H9 (cell line): ENCODE measurements around the gene RPL26. TPM values are rescaled to one million over a fixed set of nuclear protein-coding genes. Genes with fewer than 3 reads are reported as not detected.

Experiments
- DNase-seq: peaks from one replicate; pipeline ENCODE4 v3.0.0-alpha.2; 2017
- H2AFZ ChIP-seq: one replicate; pipeline ENCODE4 v1.6.1; 2013; ENCODE audit warnings: mild to moderate bottlenecking, low read length, control low read depth, moderate library complexity
- H2AK5ac ChIP-seq: 2 replicates; pipeline ENCODE4 v1.6.1; 2013; ENCODE audit warnings: low read length, control low read depth, mixed read lengths; ENCODE audit not compliant: insufficient read length
- H2BK120ac ChIP-seq: one replicate; pipeline ENCODE4 v1.6.1; 2013; ENCODE audit warnings: low read depth, mild to moderate bottlenecking, low read length, control low read depth, inconsistent platforms; ENCODE audit not compliant: poor library complexity, severe bottlenecking
- H2BK12ac ChIP-seq: 2 replicates; pipeline ENCODE4 v1.6.1; 2013; ENCODE audit warnings: low read length, control low read depth, mixed read lengths, low read depth; ENCODE audit not compliant: insufficient read length
- H2BK15ac ChIP-seq: 2 replicates; pipeline ENCODE4 v1.6.1; 2013; ENCODE audit warnings: low read depth, low read length, control low read depth
- H2BK20ac ChIP-seq: one replicate; pipeline ENCODE4 v1.6.1; 2013; ENCODE audit warnings: low read depth, mild to moderate bottlenecking, low read length, control low read depth, inconsistent platforms; ENCODE audit not compliant: poor library complexity, severe bottlenecking
- H2BK5ac ChIP-seq: 2 replicates; pipeline ENCODE4 v1.6.1; 2013; ENCODE audit warnings: low read length, control low read depth, mixed read lengths; ENCODE audit not compliant: insufficient read length
- H3K14ac ChIP-seq: 2 replicates; pipeline ENCODE4 v1.6.1; 2013; ENCODE audit warnings: low read length, control low read depth; ENCODE audit not compliant: insufficient read depth
- H3K18ac ChIP-seq: 2 replicates; pipeline ENCODE4 v1.6.1; 2013; ENCODE audit warnings: low read depth, mild to moderate bottlenecking, mixed read lengths, low read length, control low read depth; ENCODE audit not compliant: insufficient read length
- H3K23ac ChIP-seq: 2 replicates; pipeline ENCODE4 v1.6.1; 2013; ENCODE audit warnings: low read length, control low read depth, mixed read lengths, low read depth; ENCODE audit not compliant: insufficient read length
- H3K23me2 ChIP-seq: 2 replicates; pipeline ENCODE4 v1.6.1; 2013; ENCODE audit warnings: low read depth, mild to moderate bottlenecking, mixed read lengths, low read length, control low read depth; ENCODE audit not compliant: insufficient read length, poor library complexity, severe bottlenecking
- H3K27ac ChIP-seq: 2 replicates; pipeline ENCODE4 v1.5.1; 2013; ENCODE audit warnings: low read length, control low read depth, mixed read lengths, low read depth; ENCODE audit not compliant: insufficient read length
- H3K27me3 ChIP-seq: 2 replicates; pipeline ENCODE4 v1.6.1; 2013; ENCODE audit warnings: low read length, control low read depth, inconsistent platforms; ENCODE audit not compliant: insufficient read depth
- H3K4ac ChIP-seq: 2 replicates; pipeline ENCODE4 v1.6.1; 2013; ENCODE audit warnings: low read depth, mild to moderate bottlenecking, control low read depth, inconsistent platforms, low read length, moderate library complexity
- H3K4me1 ChIP-seq: 2 replicates; pipeline ENCODE4 v1.6.1; 2013; ENCODE audit warnings: low read length, control low read depth, inconsistent platforms; ENCODE audit not compliant: insufficient read depth
- H3K4me2 ChIP-seq: 2 replicates; pipeline ENCODE4 v1.6.1; 2013; ENCODE audit warnings: low read length, control low read depth, mixed read lengths; ENCODE audit not compliant: insufficient read length, insufficient read depth
- H3K56ac ChIP-seq: 2 replicates; pipeline ENCODE4 v1.6.1; 2013; ENCODE audit warnings: low read depth, mild to moderate bottlenecking, mixed read lengths, low read length, control low read depth; ENCODE audit not compliant: insufficient read length
- H3K79me1 ChIP-seq: 2 replicates; pipeline ENCODE4 v1.6.1; 2013; ENCODE audit warnings: low read depth, mild to moderate bottlenecking, moderate library complexity, low read length, control low read depth, inconsistent platforms; ENCODE audit not compliant: insufficient read depth, poor library complexity, severe bottlenecking
- H3K79me2 ChIP-seq: 2 replicates; pipeline ENCODE4 v1.6.1; 2013; ENCODE audit warnings: low read length, control low read depth, inconsistent platforms; ENCODE audit not compliant: insufficient read depth
- H3K9ac ChIP-seq: 2 replicates; pipeline ENCODE4 v1.6.1; 2013; ENCODE audit warnings: low read length, control low read depth, mixed read lengths; ENCODE audit not compliant: insufficient read length; ENCODE audit errors: extremely low read depth
- H3K9me3 ChIP-seq: one replicate; pipeline ENCODE4 v1.6.1; 2013; ENCODE audit warnings: low read depth, low read length, inconsistent platforms; ENCODE audit not compliant: control insufficient read depth
- H3T11ph ChIP-seq: one replicate; pipeline ENCODE4 v1.6.1; 2013; ENCODE audit warnings: mild to moderate bottlenecking, low read length, control low read depth, inconsistent platforms
- H4K20me1 ChIP-seq: one replicate; pipeline ENCODE4 v1.6.1; 2013; ENCODE audit not compliant: control insufficient read depth, insufficient read length, insufficient read depth
- H4K5ac ChIP-seq: 2 replicates; pipeline ENCODE4 v1.6.1; 2013; ENCODE audit warnings: low read depth, mild to moderate bottlenecking, mixed read lengths, low read length, control low read depth; ENCODE audit not compliant: insufficient read length
- H4K8ac ChIP-seq: replicated peaks from 2 replicates; pipeline ENCODE4 v1.6.1; 2013; ENCODE audit warnings: low read length, control low read depth, mixed read lengths, low read depth; ENCODE audit not compliant: insufficient read length
- H4K91ac ChIP-seq: 2 replicates; pipeline ENCODE4 v1.6.1; 2013; ENCODE audit warnings: low read depth, mild to moderate bottlenecking, moderate library complexity, mixed read lengths, low read length, control low read depth; ENCODE audit not compliant: insufficient read length
- H3K27ac Mint-ChIP-seq, 3 experiments: 2 replicates in 2 of 3; 3 replicates in 1 of 3; pipeline ENCODE4 v1.8.0; 2020 to 2021; ENCODE audit warnings: mixed read lengths in 3 of 3, mild to moderate bottlenecking in 1 of 3, moderate library complexity in 1 of 3
- H3K27me3 Mint-ChIP-seq: 2 replicates; pipeline ENCODE4 v1.8.0; 2021; ENCODE audit warnings: low read depth, mild to moderate bottlenecking, moderate library complexity, mixed read lengths
- H3K36me3 Mint-ChIP-seq, 3 experiments: 2 replicates in 2 of 3; 3 replicates in 1 of 3; pipeline ENCODE4 v1.8.0; 2020 to 2021; ENCODE audit warnings: low read depth in 3 of 3, mixed read lengths in 3 of 3; ENCODE audit not compliant: insufficient read depth in 1 of 3
- H3K4me1 Mint-ChIP-seq, 2 experiments: 2 replicates each; pipeline ENCODE4 v1.8.0; 2020; ENCODE audit warnings: mixed read lengths in 2 of 2
- H3K4me3 Mint-ChIP-seq, 2 experiments: 2 replicates in 1 of 2; 3 replicates in 1 of 2; pipeline ENCODE4 v1.8.0; 2020 to 2021; ENCODE audit warnings: mild to moderate bottlenecking in 2 of 2, mixed read lengths in 2 of 2, moderate library complexity in 1 of 2
- H3K9me3 Mint-ChIP-seq, 2 experiments: 2 replicates in 1 of 2; 3 replicates in 1 of 2; pipeline ENCODE4 v1.8.0; 2020; ENCODE audit warnings: mild to moderate bottlenecking in 2 of 2, mixed read lengths in 2 of 2, moderate library complexity in 1 of 2
- WGBS: extraction: QIAGEN DNeasy Blood & Tissue Kit; methylation state at CpG from one replicate; pipeline ENCODE4 v1.1.7; 2013; ENCODE audit warnings: missing lambda C conversion rate, low lambda C conversion rate, mixed read lengths; ENCODE audit not compliant: insufficient read length; ENCODE audit errors: extremely low coverage; 5-methylcytosine and 5-hydroxymethylcytosine counted together
- total RNA-seq: library from RNA; stranded (reverse); gene quantifications from 2 replicates; pipeline ENCODE4 v1.2.1, GENCODE V29; 2021
- TF ChIP-seq, protein P1 (sequence below): fragments of 200-600 bp; sonication (generic); conservative IDR thresholded peaks from 3 replicates; pipeline ENCODE4 v1.8.0; 2021; ENCODE audit warnings: antibody characterized with exemption, mild to moderate bottlenecking

The RPL26 gene
- total RNA-seq, 1 experiment from 2014 or later: 2,434 TPM

DNA sequence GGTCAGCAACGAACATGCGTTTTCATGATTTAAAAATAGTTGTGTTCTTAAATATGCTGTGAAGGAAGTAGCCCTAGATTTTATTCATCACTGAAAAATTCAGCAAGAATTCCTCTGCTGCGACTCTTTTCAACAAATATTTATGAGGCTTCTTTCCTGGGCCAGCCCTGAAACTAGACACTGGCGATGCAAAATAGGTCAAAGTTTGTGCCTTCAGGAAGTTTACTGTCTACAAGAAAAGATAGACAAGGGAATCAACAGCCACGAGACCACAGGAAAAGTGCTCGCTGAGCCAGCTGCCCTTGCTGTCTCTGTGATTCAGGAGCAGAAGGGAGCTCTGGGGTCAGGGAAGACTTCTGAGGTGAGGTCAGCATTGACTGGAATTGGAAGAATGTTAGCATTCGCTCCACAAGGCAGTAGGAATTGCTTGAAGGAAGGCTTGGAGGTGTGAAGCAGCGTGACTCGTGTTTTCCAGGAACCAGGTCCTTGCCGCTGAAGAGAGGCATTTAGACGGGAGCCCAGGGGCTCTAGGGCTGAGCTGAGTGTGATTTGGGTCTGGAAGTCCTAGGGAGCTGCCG, 1.9 kb upstream of the RPL26 start:
- H3K36me3 Mint-ChIP-seq: peaks cover 32% of the 10 kb centered on the region in 3 experiments
- H2BK20ac ChIP-seq: no peak overlapping the region
- no peak overlapping the region for H3K56ac ChIP-seq
- H2AK5ac ChIP-seq: no peak overlapping the region
- peak overlapping the region; percentile 99 to 100 for H3K4me3 Mint-ChIP-seq
- no peak overlapping the region for H2BK120ac ChIP-seq
- no peak overlapping the region for H3T11ph ChIP-seq
- no peak overlapping the region for H3K9ac ChIP-seq
- H3K4ac ChIP-seq: no peak overlapping the region
- H2BK5ac ChIP-seq: no peak overlapping the region
- no peak overlapping the region for H4K8ac ChIP-seq
- DNase-seq: peak; percentile 87
- no peak overlapping the region for H2BK15ac ChIP-seq
- no peaks in the 10 kb centered on the region for H3K79me1 ChIP-seq
- H2AFZ ChIP-seq: no peak overlapping the region
- TF ChIP-seq, protein P1, sequence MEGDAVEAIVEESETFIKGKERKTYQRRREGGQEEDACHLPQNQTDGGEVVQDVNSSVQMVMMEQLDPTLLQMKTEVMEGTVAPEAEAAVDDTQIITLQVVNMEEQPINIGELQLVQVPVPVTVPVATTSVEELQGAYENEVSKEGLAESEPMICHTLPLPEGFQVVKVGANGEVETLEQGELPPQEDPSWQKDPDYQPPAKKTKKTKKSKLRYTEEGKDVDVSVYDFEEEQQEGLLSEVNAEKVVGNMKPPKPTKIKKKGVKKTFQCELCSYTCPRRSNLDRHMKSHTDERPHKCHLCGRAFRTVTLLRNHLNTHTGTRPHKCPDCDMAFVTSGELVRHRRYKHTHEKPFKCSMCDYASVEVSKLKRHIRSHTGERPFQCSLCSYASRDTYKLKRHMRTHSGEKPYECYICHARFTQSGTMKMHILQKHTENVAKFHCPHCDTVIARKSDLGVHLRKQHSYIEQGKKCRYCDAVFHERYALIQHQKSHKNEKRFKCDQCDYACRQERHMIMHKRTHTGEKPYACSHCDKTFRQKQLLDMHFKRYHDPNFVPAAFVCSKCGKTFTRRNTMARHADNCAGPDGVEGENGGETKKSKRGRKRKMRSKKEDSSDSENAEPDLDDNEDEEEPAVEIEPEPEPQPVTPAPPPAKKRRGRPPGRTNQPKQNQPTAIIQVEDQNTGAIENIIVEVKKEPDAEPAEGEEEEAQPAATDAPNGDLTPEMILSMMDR: no peak
- no peaks in the 10 kb centered on the region for H3K27me3 ChIP-seq
- H2BK12ac ChIP-seq: peak overlapping the region; percentile 12
- H3K23me2 ChIP-seq: peaks cover 6% of the 10 kb centered on the region
- H3K79me2 ChIP-seq: peaks cover 11% of the 10 kb centered on the region; the same call in 1 of the 2 replicates
- H4K5ac ChIP-seq: no peak overlapping the region
- no CpG with 5 or more reads among the region's 12 CpGs for WGBS
- no peak overlapping the region for H3K4me2 ChIP-seq
- no peaks in the 10 kb centered on the region; a peak in 1 of 5 replicates for H3K9me3 Mint-ChIP-seq
- H3K23ac ChIP-seq: no peak overlapping the region
- H4K91ac ChIP-seq: no peak overlapping the region
- no peaks in the 10 kb centered on the region for H3K9me3 ChIP-seq
- H3K18ac ChIP-seq: no peak overlapping the region
- peaks cover 2% of the 10 kb centered on the region; the same call in 1 of the 2 replicates for H3K27me3 Mint-ChIP-seq
- H3K4me1 ChIP-seq: no peaks in the 10 kb centered on the region; the same call in 1 of the 2 replicates
- H3K4me1 Mint-ChIP-seq: peaks cover 28 to 41% of the 10 kb centered on the region in 2 experiments
- H3K27ac Mint-ChIP-seq: peak overlapping the region; percentile 57 to 89 (median 83); a peak in 4 of 7 replicates
- H3K14ac ChIP-seq: no peak overlapping the region
- peak overlapping the region; percentile 3 for H3K27ac ChIP-seq
- no peaks in the 10 kb centered on the region for H4K20me1 ChIP-seq
